ENCODE data around the gene CDH23. TPM values are rescaled to one million over a fixed set of nuclear protein-coding genes. Genes with fewer than 3 reads are reported as not detected.

The CDH23 gene
- total RNA-seq, 1 experiment from 2014 or later = 2.1 TPM

DNA sequence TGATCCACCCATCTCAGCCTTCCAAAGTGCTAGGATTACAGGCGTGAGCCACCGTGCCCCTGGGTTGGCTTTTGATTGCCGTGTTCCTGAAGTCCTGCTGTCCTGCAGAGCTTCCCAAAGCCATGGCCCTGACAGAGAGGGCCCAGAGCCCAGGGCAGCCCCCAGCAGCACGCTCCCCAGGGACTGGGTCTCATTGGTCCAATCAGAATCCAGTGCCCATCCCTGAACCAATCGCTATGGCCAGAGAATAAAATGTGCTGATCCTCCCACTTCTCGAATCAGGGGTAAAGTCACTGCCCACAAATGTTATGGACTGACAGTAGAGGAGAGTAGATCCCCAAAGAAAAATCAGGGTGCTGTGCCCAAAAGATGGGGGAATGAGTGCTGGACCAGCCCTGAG lies 327.8 kb downstream of the CDH23 start:
- no peaks in the 10 kb centered on the region for H3K27me3 ChIP-seq (ENCODE audit: low read length)
- no peak overlapping the region for H3K4me3 ChIP-seq (ENCODE audit: low read length)
- no peaks in the 10 kb centered on the region for H3K9me2 ChIP-seq (replicated peaks; ENCODE audit: insufficient read depth, low read length)
- no peaks in the 10 kb centered on the region for H3K9me3 ChIP-seq (ENCODE audit: low read length)
- H4K20me1 ChIP-seq (ENCODE audit: insufficient read depth, low read depth, low read length) = no peaks in the 10 kb centered on the region
- H3K36me3 ChIP-seq (ENCODE audit: insufficient read depth, low read length) = no peaks in the 10 kb centered on the region
- H3K4me2 ChIP-seq (ENCODE audit: low read depth, low read length, poor library complexity, severe bottlenecking) = no peak overlapping the region
- no peak overlapping the region for H3K27ac ChIP-seq (ENCODE audit: low read length)
- DNase-seq = no peak
- peaks cover 51% of the 10 kb centered on the region for H3K4me1 ChIP-seq (ENCODE audit: low read length)
- H2AFZ ChIP-seq (ENCODE audit: low read length) = no peak overlapping the region
- no peaks in the 10 kb centered on the region for H3K79me2 ChIP-seq (ENCODE audit: low read length)
- H3K9ac ChIP-seq (ENCODE audit: low read length) = no peak overlapping the region

DNA sequence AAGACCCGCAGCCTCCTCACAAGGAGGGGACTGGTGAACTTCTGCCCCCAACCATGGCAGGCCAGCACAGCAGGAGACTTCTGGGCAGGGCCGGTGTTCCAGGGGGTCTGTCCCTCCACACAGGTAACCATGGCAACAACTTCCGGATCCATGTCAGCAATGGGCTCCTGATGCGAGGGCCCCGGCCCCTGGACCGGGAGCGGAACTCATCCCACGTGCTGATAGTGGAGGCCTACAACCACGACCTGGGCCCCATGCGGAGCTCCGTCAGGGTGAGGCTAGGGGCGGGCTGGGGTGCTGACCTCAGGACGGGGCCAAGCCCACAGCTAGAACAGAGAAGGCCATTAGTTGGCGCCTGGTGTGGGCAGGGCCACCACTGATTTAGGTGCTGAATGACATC lies 328.5 kb downstream of the CDH23 start:
- no peak for DNase-seq
- H2AFZ ChIP-seq (ENCODE audit: low read length) = no peak overlapping the region
- no peak overlapping the region for H3K9ac ChIP-seq (ENCODE audit: low read length)
- H3K9me3 ChIP-seq (ENCODE audit: low read length) = no peaks in the 10 kb centered on the region
- no peak overlapping the region for H3K4me2 ChIP-seq (ENCODE audit: low read depth, low read length, poor library complexity, severe bottlenecking)
- no peak overlapping the region for H3K4me3 ChIP-seq (ENCODE audit: low read length)
- no peaks in the 10 kb centered on the region for H4K20me1 ChIP-seq (ENCODE audit: insufficient read depth, low read depth, low read length)
- no peak overlapping the region for H3K27ac ChIP-seq (ENCODE audit: low read length)
- peaks cover 52% of the 10 kb centered on the region for H3K4me1 ChIP-seq (ENCODE audit: low read length)
- no peaks in the 10 kb centered on the region for H3K36me3 ChIP-seq (ENCODE audit: insufficient read depth, low read length)
- no peaks in the 10 kb centered on the region for H3K9me2 ChIP-seq (replicated peaks; ENCODE audit: insufficient read depth, low read length)
- H3K79me2 ChIP-seq (ENCODE audit: low read length) = no peaks in the 10 kb centered on the region
- no peaks in the 10 kb centered on the region for H3K27me3 ChIP-seq (ENCODE audit: low read length)

DNA sequence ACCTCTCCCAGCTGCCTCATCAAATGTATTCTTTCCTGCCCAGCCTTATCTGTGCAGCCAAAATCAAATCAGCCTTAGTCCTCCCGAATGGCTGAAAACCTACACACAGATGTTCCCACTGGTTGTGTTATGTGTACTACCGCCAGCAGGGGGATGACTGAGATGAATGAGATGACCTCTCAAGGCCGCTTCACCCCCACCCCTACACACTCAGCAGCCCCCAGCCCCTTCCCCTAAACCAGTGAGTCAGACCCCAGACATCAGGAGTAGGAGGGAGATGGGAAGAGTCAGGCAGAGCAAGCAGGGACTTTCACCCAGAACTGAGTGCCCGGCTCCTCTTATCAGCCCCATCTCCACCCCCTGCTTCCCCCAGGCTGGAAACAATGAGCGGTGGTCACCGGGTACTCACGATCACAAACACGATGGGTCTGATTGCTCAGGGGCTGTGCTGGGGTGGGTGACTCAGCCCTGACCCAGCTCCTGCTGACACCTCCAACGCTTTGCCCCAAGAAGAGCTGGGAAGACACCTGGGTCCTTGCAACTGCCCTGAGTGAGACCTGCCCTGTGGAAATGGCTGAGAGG lies 329.4 kb downstream of the CDH23 start:
- Histone ChIP-seq H3K4me2 (ENCODE audit: low read depth, low read length, poor library complexity, severe bottlenecking) (peak overlapping the region; percentile 72), H3K9ac (ENCODE audit: low read length) (peak overlapping the region; percentile 29)
- peak; percentile 83 for DNase-seq

DNA sequence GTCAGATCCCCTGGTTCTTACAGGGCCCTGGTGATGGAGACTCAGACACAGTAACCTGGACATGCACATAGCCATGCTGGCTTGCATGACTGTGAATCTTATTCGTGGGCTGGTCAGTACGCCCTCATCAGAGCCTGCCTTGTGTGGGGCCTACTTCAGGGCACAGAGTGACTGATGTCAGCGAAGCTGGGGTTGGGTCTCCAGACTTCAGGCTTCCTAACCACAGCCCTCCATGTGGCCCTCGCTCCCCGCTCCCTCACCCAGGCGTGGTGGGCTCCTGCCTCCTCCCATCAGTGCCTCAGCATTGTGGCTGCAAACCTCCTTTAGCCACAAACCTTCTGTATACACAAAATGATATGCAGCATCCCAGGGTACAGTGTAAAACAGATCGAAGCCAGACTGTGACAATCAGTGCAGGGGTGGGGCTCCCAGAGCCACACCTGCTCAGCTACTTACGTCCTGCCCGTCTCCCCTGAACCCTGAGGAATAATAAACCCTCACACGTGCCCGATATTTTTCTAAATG lies 329.9 kb downstream of the CDH23 start:
- Histone ChIP-seq H3K9ac (ENCODE audit: low read length) (peak overlapping the region; percentile 29), H3K9me3 (ENCODE audit: low read length) (no peaks in the 10 kb centered on the region)

More for the DNA sequence above, 329.4 kb downstream of the CDH23 start:
- peak overlapping the region; percentile 97 for H3K27ac ChIP-seq (ENCODE audit: low read length)
- no peaks in the 10 kb centered on the region for H3K9me3 ChIP-seq (ENCODE audit: low read length)
- H3K9me2 ChIP-seq (replicated peaks; ENCODE audit: insufficient read depth, low read length) = no peaks in the 10 kb centered on the region
- no peaks in the 10 kb centered on the region for H3K27me3 ChIP-seq (ENCODE audit: low read length)
- H3K79me2 ChIP-seq (ENCODE audit: low read length) = no peaks in the 10 kb centered on the region
- no peak overlapping the region for H3K4me3 ChIP-seq (ENCODE audit: low read length)
- H3K4me1 ChIP-seq (ENCODE audit: low read length) = peaks cover 52% of the 10 kb centered on the region
- no peaks in the 10 kb centered on the region for H3K36me3 ChIP-seq (ENCODE audit: insufficient read depth, low read length)
- H4K20me1 ChIP-seq (ENCODE audit: insufficient read depth, low read depth, low read length) = no peaks in the 10 kb centered on the region
- H2AFZ ChIP-seq (ENCODE audit: low read length) = no peak overlapping the region

DNA sequence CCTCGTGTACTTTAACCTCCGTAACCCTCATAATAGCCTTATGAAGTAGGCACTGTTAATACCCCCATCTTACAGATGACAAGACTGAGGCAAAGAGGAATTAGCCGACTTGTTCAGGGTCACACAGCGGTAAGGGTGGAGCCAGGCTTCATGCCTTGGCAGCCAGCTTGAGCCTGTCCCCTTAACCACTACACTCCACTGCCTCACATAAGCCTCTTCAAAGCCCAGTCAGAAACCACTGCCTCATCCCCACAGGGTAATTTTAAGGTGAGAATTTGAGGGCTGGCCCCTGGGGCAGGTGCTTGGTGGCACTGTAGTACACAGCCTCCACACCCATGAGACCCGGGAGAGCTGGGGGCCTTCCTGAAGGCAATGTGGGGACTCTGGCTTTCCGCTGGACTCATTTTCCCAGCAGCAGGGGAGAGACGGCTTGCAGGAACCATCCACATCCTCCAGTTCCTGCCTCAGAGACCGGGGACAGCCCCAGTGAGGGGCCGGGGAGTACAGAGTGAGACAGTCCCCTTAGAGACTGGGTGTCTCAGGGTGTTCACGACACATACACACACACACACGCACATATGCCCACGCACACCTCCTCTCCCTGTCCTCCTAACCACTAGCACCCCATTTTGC lies 330.5 kb downstream of the CDH23 start:
- H3K36me3 ChIP-seq (ENCODE audit: insufficient read depth, low read length) = no peaks in the 10 kb centered on the region
- peak; percentile 92 for DNase-seq
- H3K9me2 ChIP-seq (replicated peaks; ENCODE audit: insufficient read depth, low read length) = no peaks in the 10 kb centered on the region
- no peaks in the 10 kb centered on the region for H3K27me3 ChIP-seq (ENCODE audit: low read length)
- peak overlapping the region; percentile 69 for H3K9ac ChIP-seq (ENCODE audit: low read length)
- peak overlapping the region; percentile 97 for H3K27ac ChIP-seq (ENCODE audit: low read length)
- peaks cover 52% of the 10 kb centered on the region for H3K4me1 ChIP-seq (ENCODE audit: low read length)
- H4K20me1 ChIP-seq (ENCODE audit: insufficient read depth, low read depth, low read length) = no peaks in the 10 kb centered on the region
- H3K4me2 ChIP-seq (ENCODE audit: low read depth, low read length, poor library complexity, severe bottlenecking) = peak overlapping the region; percentile 72
- peak overlapping the region; percentile 57; the same call in 1 of the 2 replicates for H3K4me3 ChIP-seq (ENCODE audit: low read length)
- H2AFZ ChIP-seq (ENCODE audit: low read length) = no peak overlapping the region
- H3K79me2 ChIP-seq (ENCODE audit: low read length) = no peaks in the 10 kb centered on the region
- no peaks in the 10 kb centered on the region for H3K9me3 ChIP-seq (ENCODE audit: low read length)

More for the DNA sequence above, 329.9 kb downstream of the CDH23 start:
- H2AFZ ChIP-seq (ENCODE audit: low read length) = no peak overlapping the region
- H3K36me3 ChIP-seq (ENCODE audit: insufficient read depth, low read length) = no peaks in the 10 kb centered on the region
- no peaks in the 10 kb centered on the region for H3K27me3 ChIP-seq (ENCODE audit: low read length)
- H3K27ac ChIP-seq (ENCODE audit: low read length) = peak overlapping the region; percentile 97
- peak overlapping the region; percentile 72 for H3K4me2 ChIP-seq (ENCODE audit: low read depth, low read length, poor library complexity, severe bottlenecking)
- peak overlapping the region; percentile 57; the same call in 1 of the 2 replicates for H3K4me3 ChIP-seq (ENCODE audit: low read length)
- H3K4me1 ChIP-seq (ENCODE audit: low read length) = peaks cover 52% of the 10 kb centered on the region
- no peaks in the 10 kb centered on the region for H3K9me2 ChIP-seq (replicated peaks; ENCODE audit: insufficient read depth, low read length)
- no peaks in the 10 kb centered on the region for H3K79me2 ChIP-seq (ENCODE audit: low read length)
- no peak for DNase-seq
- H4K20me1 ChIP-seq (ENCODE audit: insufficient read depth, low read depth, low read length) = no peaks in the 10 kb centered on the region

DNA sequence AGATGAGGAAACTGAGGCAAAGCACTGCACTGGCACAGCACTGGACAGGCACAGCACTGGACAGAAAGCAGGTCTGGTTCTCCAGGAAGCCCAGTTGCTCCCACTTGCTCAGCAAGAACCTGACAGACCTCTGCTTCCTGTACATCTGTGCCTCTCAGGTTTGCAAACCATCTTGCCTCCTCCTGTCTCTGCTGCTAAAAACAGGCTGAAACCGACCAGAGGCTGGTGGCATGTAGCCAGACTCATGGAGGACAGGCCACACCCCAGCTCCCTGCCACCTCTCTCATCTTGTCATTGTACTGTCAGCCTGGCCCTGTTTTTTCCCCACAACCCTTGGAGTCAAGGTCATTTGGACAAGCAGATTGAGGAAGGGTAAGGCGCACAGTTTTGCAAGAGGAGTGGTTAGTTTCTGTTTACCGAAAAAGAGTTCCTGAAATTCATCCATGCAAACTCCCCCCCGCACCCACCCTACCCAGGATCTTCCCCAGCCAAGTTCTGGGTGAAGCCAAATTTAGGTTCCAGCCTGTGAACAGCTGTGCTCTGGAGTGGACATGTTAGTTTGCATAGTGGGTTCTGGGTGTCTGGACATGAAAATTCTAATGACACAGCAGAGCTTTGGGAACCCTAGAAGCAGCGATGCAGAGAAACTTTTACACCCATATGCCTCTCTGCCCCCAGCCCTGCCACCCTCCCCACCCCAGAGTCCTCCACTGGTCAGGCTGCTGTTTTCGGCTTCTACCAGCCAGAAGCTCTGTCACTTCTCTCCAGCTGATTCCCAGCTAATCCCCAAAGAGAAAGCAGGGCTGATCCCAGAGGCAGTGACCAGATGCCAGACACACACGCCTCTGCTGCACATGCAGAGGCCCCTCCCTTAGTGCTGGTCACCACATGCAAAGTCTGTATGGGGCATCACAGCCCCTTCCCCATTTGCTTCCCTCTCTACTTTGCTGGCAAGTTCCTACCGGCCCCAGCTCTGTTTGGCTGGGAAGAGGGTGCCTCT lies 331.3 kb downstream of the CDH23 start:
- Histone ChIP-seq H3K4me2 (ENCODE audit: low read depth, low read length, poor library complexity, severe bottlenecking) (peak overlapping the region; percentile 72), H3K79me2 (ENCODE audit: low read length) (no peaks in the 10 kb centered on the region), H3K9me2 (replicated peaks; ENCODE audit: insufficient read depth, low read length) (no peaks in the 10 kb centered on the region), H3K9me3 (ENCODE audit: low read length) (no peaks in the 10 kb centered on the region), H4K20me1 (ENCODE audit: insufficient read depth, low read depth, low read length) (no peaks in the 10 kb centered on the region), H3K27me3 (ENCODE audit: low read length) (no peaks in the 10 kb centered on the region), H3K27ac (ENCODE audit: low read length) (peak overlapping the region; percentile 97), H3K4me1 (ENCODE audit: low read length) (peaks cover 56% of the 10 kb centered on the region), H3K9ac (ENCODE audit: low read length) (peak overlapping the region; percentile 69), H3K4me3 (ENCODE audit: low read length) (peak overlapping the region; percentile 57), H2AFZ (ENCODE audit: low read length) (no peak overlapping the region), H3K36me3 (ENCODE audit: insufficient read depth, low read length) (no peaks in the 10 kb centered on the region)
- DNase-seq = peak; percentile 94

DNA sequence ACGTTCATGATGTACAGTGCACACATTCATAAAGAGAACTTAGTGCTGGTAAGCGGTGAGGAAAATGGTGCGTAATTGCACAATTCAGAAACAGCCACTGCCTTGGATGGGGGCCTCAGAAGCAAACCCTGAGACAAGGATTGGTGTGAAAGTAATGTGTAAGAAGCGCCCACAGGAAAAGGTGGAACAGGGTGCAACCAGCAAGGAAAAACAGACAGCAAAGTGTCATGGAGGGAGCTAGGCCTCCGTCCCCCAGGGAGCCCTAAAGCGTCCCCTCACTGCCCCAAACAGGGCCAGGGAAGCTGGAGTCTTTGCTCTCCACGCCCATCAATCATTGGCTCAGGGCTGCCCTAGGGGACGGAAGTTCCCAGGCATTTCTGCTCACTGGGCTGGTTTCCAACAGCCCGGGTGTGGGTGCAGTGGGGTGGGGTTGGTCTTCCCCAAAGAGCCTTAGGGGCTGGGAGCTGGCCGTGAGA lies 332.5 kb downstream of the CDH23 start:
- DNase-seq = peak; percentile 56
- Histone ChIP-seq H3K79me2 (ENCODE audit: low read length) (no peaks in the 10 kb centered on the region), H3K9me2 (replicated peaks; ENCODE audit: insufficient read depth, low read length) (no peaks in the 10 kb centered on the region), H4K20me1 (ENCODE audit: insufficient read depth, low read depth, low read length) (no peaks in the 10 kb centered on the region), H3K4me1 (ENCODE audit: low read length) (peaks cover 65% of the 10 kb centered on the region), H3K9ac (ENCODE audit: low read length) (peak overlapping the region; percentile 69), H3K27ac (ENCODE audit: low read length) (peak overlapping the region; percentile 97), H2AFZ (ENCODE audit: low read length) (no peak overlapping the region), H3K4me3 (ENCODE audit: low read length) (peak overlapping the region; percentile 57; the same call in 1 of the 2 replicates), H3K4me2 (ENCODE audit: low read depth, low read length, poor library complexity, severe bottlenecking) (peak overlapping the region; percentile 72), H3K36me3 (ENCODE audit: insufficient read depth, low read length) (no peaks in the 10 kb centered on the region), H3K27me3 (ENCODE audit: low read length) (no peaks in the 10 kb centered on the region), H3K9me3 (ENCODE audit: low read length) (no peaks in the 10 kb centered on the region)

All from Karpas-422 (cell line).